HL-60 (cell line): Measurements from ENCODE around the gene DEXI.

Source experiments
- POLR2AphosphoS5 ChIP-seq: IDR thresholded peaks from 2 replicates; pipeline ENCODE4 v1.6.1; 2012; ENCODE audit warnings: low read depth
- SPI1 ChIP-seq: IDR thresholded peaks from 2 replicates; pipeline ENCODE4 v1.6.1; 2012; ENCODE audit warnings: low read depth, mild to moderate bottlenecking, borderline replicate concordance
- TF ChIP-seq, protein P1 (sequence below): IDR thresholded peaks from one replicate; pipeline ENCODE4 v1.5.1; 2011; ENCODE audit warnings: low read length, control low read depth, inconsistent platforms; ENCODE audit not compliant: insufficient read depth
- TF ChIP-seq, protein P2 (sequence below): IDR thresholded peaks from 2 replicates; pipeline ENCODE4 v1.6.1; 2012; ENCODE audit warnings: low read depth; ENCODE audit not compliant: insufficient replicate concordance

- TF ChIP-seq POLR2AphosphoS5 (no peak), SPI1 (no peak)
- TF ChIP-seq, protein P1, sequence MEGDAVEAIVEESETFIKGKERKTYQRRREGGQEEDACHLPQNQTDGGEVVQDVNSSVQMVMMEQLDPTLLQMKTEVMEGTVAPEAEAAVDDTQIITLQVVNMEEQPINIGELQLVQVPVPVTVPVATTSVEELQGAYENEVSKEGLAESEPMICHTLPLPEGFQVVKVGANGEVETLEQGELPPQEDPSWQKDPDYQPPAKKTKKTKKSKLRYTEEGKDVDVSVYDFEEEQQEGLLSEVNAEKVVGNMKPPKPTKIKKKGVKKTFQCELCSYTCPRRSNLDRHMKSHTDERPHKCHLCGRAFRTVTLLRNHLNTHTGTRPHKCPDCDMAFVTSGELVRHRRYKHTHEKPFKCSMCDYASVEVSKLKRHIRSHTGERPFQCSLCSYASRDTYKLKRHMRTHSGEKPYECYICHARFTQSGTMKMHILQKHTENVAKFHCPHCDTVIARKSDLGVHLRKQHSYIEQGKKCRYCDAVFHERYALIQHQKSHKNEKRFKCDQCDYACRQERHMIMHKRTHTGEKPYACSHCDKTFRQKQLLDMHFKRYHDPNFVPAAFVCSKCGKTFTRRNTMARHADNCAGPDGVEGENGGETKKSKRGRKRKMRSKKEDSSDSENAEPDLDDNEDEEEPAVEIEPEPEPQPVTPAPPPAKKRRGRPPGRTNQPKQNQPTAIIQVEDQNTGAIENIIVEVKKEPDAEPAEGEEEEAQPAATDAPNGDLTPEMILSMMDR, result no peak
- TF ChIP-seq, protein P2, sequence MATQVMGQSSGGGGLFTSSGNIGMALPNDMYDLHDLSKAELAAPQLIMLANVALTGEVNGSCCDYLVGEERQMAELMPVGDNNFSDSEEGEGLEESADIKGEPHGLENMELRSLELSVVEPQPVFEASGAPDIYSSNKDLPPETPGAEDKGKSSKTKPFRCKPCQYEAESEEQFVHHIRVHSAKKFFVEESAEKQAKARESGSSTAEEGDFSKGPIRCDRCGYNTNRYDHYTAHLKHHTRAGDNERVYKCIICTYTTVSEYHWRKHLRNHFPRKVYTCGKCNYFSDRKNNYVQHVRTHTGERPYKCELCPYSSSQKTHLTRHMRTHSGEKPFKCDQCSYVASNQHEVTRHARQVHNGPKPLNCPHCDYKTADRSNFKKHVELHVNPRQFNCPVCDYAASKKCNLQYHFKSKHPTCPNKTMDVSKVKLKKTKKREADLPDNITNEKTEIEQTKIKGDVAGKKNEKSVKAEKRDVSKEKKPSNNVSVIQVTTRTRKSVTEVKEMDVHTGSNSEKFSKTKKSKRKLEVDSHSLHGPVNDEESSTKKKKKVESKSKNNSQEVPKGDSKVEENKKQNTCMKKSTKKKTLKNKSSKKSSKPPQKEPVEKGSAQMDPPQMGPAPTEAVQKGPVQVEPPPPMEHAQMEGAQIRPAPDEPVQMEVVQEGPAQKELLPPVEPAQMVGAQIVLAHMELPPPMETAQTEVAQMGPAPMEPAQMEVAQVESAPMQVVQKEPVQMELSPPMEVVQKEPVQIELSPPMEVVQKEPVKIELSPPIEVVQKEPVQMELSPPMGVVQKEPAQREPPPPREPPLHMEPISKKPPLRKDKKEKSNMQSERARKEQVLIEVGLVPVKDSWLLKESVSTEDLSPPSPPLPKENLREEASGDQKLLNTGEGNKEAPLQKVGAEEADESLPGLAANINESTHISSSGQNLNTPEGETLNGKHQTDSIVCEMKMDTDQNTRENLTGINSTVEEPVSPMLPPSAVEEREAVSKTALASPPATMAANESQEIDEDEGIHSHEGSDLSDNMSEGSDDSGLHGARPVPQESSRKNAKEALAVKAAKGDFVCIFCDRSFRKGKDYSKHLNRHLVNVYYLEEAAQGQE, result no peak
Measured at GRCh38 chr16:10979717-10980601, 37.7 kb upstream of the DEXI start.
